ENCODE measurements around the gene CALHM4.
"Not testable (repeated sequence)": the region's sequence is repeated elsewhere in the genome, so short reads cannot be mapped to it uniquely, and the experiment has no call there.

CALHM4 gene

GRCh38 chr6:116570856-116571682 is 17.5 kb downstream of the CALHM4 start, which contains the start of gene RWDD1:
RWDD1 (plus strand) TSS chr6:116571504; CDS start chr6:116571583, 79 bp downstream.
- peak; percentile 96 for FAIRE-seq
- DNase-seq (ENCODE audit: extremely low spot score, insufficient read length, low read depth) = peak; percentile 94

DNA sequence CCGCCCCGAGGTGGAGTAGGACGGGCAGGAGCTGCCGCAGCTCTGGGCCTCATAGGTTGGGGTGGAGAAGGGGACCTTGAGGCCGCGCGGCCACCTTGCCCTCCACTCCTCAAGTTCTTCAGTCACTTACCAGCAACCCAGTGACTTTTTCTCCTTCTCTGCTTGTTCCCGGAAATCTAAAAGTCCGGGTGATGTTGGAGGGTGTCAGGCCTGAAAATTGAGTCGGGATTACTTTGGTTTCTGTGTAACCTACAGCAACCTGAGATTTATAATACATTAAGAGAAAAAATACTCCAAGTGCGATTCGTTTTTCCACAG is 18.1 kb downstream of the CALHM4 start:
- FAIRE-seq (no peak), DNase-seq (ENCODE audit: extremely low spot score, insufficient read length, low read depth) (no peak)

GRCh38 chr6:116572162-116572561 is 18.6 kb downstream of the CALHM4 start:
- FAIRE-seq = peak; percentile 48
- no peak for DNase-seq (ENCODE audit: extremely low spot score, insufficient read length, low read depth)

DNA sequence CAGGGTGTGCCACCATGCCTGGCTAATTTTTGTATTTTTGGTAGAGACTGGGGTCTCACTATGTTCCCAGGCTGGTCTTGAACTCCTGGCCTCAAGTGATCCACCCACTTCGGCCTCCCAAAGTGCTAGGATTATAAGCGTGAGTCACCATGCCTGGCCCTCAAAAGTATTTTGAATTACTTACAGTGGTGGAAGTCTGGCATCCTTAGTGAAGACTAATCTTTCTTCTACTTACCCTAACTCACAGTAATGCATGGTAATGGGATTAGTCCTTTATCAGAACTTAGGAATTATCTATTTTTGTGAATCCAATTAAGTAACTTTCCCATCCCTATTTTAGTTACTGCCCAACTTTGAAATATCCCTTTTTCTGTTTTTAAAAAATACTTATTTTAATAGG is 21.7 kb downstream of the CALHM4 start:
- FAIRE-seq (no peak), DNase-seq (ENCODE audit: extremely low spot score, insufficient read length, low read depth) (no peak)

- no peak for DNase-seq (ENCODE audit: extremely low spot score, insufficient read length, low read depth)
Observed at GRCh38 chr6:116577486-116577885, 23.9 kb downstream of the CALHM4 start.

DNA sequence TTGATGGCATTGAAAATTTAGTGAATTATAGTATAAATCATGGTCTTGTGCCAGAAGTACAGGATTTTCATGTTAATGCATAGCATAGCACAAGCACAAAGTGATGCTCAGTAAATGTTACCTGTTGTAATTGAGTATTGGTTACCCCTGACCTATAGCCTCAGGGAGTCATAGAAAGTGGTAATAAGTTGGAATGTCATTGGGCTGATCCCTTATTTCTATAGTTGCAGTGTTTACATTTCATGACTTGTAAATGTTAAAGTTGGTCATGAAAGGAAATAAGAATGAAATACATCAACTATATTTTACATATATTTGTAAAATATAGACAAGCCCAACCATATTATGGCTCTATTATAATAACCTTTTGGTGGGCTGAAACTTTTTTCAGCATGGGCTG is 24.8 kb downstream of the CALHM4 start:
- DNase-seq (ENCODE audit: extremely low spot score, insufficient read length, low read depth) = no peak
- FAIRE-seq = no peak

More at GRCh38 chr6:116577486-116577885, 23.9 kb downstream of the CALHM4 start:
- FAIRE-seq = no peak

- DNase-seq (ENCODE audit: extremely low spot score, insufficient read length, low read depth) (no peak), FAIRE-seq (no peak)
Observed at GRCh38 chr6:116579143-116579542, 25.6 kb downstream of the CALHM4 start.

DNA sequence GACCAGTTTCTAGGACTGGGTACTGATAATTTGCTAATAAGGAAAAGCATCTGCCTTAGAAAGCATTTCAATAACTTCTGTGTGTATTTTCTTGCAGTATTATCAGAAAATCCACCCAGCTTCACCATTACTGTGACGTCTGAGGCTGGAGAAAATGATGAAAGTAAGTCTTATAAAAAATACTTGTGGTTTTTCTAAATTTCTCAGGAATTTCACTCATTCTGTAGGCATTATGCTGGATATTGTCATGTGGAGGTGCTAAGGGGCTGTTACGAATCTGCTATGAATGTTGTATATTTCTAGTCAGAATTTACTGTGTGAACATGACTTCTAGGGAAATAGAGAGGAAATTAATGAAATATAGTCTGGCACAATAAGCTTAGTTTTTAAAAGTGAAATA is 26.6 kb downstream of the CALHM4 start:
- DNase-seq (ENCODE audit: extremely low spot score, insufficient read length, low read depth) (no peak), FAIRE-seq (no peak)

- no peak for DNase-seq (ENCODE audit: extremely low spot score, insufficient read length, low read depth)
- FAIRE-seq = no peak
Observed at GRCh38 chr6:116586276-116586675, 32.7 kb downstream of the CALHM4 start.

DNA sequence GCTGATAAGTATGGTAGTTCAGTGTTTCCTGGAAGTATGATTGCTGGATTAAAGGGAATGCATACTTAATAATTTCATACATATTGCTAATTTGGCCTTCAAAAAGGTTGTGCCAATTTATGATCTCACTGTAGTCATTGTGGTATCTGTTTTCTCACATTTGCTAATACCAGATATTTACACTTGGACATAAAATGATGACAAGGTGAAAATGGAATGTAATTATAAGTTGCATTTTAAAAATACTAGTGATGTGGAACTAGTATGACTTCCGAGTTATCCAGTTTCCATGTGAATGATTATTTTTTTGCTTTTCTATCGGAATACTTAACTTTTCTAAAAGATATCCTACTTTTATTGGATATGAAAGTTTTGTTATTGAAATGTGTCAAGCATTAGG is 33.2 kb downstream of the CALHM4 start:
- FAIRE-seq (no peak), DNase-seq (ENCODE audit: extremely low spot score, insufficient read length, low read depth) (no peak)

DNA sequence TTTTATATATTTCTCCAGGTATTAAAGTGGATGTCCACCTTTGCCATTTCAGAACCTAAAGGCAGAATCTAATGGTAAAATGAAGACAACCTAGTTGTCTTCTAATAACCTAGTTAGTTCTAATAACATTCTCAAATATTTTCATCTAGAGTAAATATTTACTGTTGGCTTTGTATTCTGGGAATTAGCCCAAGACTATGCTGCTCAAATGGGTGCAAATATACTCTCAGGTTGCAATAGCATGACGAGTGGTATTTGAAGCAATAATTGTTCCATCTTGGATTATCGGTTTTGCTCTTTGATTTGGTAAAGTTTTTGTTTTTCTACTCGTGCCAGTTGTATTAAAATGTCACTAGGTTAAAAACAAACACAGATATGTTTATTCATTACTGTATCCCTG is 41.7 kb downstream of the CALHM4 start:
- DNase-seq (ENCODE audit: extremely low spot score, insufficient read length, low read depth) = no peak
- FAIRE-seq = no peak

DNA sequence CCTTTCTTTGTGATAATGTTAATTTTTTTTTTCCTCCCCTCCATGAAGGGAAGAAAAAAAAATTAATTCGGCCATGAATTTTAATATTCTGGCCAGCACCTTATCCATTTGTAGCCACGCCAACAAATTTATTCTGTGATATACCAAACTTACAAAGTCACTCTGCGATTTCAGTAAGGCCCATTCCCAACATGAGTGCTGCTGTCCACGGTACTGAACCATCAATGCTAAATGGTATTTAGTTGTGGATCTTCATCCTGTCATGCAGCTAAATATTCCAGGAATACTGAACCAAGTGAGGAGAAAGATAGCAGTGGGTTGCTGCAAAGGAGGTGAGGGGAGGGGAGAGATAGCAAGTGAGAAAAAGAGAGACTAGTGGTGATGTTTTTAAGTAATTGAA is 43.3 kb downstream of the CALHM4 start:
- FAIRE-seq (no peak), DNase-seq (ENCODE audit: extremely low spot score, insufficient read length, low read depth) (no peak)

DNA sequence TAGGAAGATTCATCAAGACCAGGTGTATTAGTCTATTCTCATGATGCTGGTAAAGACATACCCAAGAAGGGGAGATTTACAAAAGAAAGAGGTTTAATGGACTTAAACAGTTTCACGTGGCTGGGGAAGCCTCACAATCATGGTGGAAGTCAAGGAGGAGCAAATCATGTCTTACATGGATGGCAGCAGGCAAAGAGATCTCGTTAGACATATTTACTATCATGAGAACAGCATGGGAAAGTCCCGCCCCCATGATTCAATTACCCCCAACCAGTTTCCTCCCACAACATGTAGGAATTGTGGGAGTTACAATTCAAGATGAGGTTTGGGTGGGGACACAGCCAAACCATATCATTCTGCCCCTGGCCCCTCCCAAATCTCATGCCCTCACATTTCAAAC is 50.4 kb downstream of the CALHM4 start:
- not testable (repeated sequence) for DNase-seq (ENCODE audit: extremely low spot score, insufficient read length, low read depth); FAIRE-seq

GRCh38 chr6:116604868-116605267 is 51.3 kb downstream of the CALHM4 start:
- DNase-seq (ENCODE audit: extremely low spot score, insufficient read length, low read depth); FAIRE-seq: not testable (repeated sequence)

DNA sequence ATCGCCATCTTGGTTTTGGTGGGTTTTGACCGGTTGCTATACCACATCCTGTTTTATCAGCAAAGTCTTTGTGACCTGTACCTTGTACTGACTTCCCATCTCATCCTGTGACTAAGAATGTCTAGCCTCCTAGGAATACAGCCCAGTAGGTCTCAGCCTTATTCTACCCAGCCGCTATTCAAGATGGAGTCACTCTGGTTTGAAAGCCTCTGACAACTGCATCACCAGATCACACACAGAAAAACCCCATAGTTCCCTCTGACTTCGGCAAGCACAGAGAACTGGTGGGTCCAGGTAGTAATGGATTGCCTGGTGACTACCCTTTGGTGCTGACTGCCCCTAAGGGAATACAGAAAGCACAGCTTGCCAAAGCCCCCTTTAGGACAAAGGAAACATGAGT is 52.4 kb downstream of the CALHM4 start:
- FAIRE-seq (no peak), DNase-seq (ENCODE audit: extremely low spot score, insufficient read length, low read depth) (no peak)
